ENCODE results near the gene CYREN.
"Not testable (repeated sequence)": the region's sequence is repeated elsewhere in the genome, so short reads cannot be mapped to it uniquely, and the experiment has no call there.

The CYREN gene

DNA sequence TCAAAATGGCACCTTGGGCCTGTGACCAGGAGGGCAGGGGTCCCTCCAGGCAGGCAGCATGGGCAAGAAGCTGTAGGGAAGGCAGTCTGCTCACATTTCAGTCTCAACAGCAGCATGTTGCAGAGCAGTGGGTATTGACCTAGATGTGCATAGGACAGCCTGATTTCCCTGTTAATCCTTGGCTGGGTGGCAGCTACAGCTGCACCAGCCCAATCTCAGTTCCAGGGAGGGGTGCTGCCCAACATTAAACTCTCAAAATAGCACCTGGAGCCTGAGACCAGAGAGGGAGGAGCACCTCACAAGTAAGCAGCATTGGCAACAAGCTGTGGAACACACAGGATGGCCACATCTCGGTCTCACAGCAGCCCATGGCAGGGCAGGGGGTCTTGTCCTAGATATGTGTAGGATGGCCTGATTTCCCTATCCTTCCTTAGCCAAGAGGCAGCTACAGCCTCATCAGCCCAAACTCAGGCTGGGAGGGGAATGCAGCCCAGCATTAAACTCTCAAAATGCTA is 12.3 kb downstream of the CYREN start:
- DNase-seq = no peak

DNA sequence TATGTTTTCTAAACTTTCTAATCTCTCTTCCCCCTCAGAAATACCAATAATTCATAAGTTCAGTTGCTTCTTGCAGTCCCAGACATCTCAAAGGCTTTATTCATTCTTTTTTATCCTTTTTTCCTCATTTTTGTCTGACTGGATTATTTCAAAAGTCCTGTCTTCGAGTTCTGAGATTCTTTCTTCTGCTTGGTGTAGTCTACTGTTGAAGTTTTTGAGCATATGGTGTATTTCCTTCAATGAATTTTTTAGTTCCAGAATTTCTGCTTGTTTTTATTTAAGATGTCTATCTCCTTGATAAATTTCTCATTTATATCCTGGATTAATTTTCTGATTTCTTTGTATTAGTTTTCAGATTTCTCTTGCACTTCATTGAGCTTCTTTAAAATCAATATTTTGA is 14.2 kb downstream of the CYREN start:
- no peak for DNase-seq

DNA sequence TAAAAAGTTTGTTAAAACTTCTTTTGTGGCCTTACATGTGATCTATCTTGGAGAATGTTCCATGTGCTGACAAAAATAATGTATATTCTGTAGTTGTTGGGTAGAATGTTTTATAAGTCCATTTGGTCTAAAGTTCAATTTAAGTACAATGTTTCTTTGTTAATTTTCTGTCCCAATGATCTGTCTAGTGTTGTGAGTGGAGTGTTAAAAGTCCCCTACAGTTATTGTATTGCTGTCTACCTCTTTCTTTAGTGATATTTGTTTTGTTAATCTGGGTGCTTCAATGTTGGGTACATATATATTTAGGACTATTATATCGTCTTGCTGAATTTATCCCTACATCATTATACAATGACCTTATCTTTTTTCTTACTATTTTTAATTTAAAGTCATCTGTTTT is 15.8 kb downstream of the CYREN start:
- no peak for DNase-seq

DNA sequence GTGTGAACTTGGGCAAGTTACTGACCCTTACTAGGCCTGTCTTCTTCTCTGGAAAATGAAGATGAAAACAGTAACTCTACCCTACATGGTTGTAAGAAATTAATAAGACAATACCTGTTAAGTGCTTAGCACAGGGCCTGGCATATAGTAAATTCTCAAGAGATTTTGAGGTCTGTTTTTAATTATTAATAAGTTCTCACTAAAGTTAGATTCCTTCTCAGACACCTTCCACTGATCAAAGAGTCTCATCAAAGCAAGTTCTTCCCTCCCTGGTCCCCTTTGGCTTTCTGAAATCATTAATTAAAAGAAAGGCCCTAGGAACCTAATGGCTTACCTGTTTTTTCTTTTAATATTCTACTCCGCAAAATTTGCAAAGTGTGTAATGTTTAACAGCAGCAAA is 18.1 kb downstream of the CYREN start:
- DNase-seq = no peak

DNA sequence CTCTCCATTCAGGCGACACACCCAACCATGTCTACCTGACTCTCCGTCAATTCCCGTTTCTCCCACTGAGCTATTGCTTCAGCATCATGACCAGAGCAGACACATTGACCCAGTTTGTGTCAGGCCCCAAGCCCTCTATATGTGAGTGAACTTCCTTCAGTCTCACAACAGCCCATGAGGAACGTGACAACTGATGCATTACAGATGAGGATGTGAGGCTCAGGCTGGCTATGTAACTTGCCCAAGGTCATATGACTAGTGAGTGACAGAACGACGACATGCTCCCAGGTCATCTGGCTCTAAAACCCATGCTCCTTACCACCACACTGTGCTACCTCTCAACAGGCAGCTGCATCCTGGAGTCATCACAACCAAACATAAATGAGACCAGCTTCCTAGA is 19.0 kb downstream of the CYREN start:
- no peak for DNase-seq

DNA sequence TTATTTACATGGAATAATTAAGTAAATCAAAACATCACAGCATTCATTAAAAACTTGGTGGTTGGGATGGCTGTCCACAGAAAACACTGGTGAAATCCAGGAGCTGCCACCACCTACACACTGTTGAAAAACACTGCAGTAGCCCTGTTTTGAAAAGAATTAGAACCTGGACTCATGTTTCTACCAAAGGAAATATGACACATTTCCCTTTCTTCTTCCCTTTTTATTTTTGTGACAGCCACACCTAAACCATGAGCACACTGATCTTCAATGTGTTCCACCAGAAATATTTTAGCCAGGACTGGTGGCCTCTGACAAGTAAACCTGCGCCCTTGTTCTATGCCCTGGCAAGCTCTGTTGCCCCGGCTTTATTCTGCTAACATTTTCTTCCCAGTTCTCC is 19.4 kb downstream of the CYREN start:
- no peak for DNase-seq

DNA sequence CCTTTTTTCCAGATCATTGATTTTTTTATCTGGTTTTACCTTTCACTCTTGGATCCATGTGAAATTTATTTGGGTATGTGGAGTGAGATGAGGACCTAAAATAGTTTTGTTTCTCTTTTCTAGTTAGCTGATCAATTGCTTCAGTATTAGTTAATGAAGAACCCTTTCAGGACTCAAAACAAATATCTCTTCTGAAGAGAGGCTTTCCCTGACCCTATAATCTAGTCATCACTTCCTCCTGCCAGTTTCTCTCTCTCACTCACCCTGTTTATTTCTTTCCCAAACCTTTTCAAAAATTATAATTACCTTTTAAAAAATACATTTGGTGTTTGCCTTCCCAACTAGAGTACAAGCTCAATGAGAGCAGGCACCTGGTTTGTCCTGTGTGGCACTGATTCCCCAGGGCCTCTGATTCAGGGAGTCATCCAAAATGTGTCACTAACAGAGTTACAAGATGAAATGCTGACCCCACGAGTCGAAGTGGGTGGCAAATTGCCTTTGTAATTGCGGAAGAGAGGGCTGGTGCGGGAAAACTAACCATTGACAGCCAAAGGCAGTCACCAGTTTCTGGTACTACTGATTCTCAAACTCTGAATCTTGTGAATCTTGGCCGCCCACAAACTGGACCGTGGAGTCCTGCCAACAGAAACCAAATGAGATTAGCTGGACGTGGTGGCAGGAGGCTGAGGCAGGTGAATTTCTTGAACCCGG is 20.3 kb downstream of the CYREN start:
- DNase-seq = no peak

DNA sequence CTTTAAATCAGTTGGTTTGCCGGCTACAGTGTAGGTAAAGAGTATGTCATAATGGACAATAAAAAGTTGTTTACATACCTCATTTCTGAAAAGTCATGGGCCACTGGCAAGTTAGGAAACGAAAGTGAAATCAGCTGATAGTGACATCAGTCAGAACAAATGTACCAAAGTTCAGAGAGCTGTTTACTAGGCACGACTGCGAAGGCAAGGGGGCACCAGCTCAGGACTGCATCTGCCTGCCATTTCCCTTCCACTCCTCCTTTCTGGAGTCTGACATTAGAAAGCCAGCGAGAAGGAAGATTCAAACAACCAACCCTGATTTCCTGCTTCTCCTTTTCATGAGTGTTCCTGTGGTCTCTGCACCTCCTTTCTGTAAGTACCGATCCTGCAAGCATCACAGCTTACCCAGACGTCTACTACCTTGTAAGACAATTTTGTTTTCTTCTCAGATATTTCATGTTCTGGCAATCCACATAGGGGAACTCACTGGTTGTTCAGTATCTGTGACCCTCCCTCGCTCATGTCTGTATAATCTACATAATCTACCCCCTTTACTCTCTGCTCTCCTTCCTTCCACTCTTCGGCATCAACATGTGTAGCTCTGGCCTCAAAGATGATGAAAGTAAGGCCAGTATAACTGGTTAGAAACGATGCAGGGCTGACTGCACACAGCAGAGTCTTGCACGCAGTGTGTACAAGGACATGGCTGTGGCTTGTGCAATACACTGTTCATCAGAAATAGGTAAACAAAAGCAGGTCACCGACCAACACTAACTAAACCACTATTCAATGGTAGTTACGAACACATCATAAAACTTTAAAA is 22.4 kb downstream of the CYREN start, which contains the start of gene TMEM140:
Gene TMEM140, plus strand, starts transcription at position 174 of the 823 bp plus-strand sequence. CDS start 16,370 bp downstream, outside the sequence.
- no peak for DNase-seq

DNA sequence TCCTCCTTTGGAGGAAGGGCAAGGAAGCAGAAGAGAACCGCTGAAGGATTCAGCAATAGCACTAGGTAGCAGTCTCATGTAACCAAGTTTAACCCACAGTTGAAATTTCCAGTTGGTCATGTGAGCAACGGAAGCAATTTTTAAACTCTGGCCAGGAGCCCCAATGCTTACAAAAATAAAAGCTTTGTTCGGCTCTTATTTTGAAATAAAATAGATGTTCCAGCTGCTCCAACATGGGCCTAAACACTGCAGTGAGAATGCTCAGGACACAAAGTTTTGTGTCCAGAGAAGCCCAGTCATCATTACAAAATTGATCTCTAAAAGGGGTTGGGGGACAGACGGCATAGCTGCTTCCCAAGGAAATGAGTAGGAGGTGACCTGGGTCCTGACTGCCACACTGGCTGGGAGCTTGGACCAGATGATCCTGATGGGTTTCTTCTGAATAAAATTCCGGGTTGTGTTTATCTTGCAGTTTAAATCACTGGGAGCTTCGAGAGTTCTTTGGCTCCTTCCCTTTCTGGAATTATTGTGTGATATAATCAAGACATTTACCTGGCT is 23.1 kb downstream of the CYREN start:
- DNase-seq = no peak

DNA sequence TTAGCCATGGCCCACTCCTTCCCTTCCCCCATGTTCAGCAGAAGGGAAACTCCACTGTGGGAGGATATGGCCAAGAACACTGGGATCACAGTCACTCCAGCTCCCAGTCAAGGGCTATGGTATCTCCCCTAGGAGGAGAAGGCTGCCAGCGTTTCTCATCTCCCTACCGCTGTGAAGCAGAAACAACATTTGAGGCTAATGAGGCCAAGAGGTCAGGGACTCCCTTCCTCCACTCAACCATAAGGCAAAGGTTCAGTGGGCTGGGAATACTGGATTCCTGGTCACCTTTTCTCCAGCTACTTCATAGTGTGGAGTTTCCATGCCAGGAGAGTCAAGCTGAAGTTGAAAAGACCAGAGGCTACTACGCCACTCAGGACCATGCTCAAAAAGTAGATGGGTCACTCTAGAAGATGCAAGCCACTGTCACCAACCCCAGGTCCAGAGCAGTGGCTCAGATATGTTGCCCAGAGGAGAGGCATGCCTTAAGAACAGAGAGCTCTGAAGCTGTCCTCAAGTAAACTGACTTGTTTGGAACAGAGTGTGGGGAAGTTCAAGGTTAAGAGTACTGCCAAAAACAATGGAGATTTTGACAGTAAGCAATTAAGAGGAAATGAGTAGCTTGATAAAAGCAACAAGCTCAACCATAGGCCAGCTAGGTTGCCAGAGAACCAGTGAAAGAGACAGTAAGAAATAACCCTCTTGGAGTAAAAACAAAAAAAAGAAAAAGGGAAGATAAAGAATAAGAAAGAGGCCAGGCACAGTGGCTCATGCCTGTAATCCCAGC is 26.4 kb downstream of the CYREN start:
- no peak for DNase-seq

DNA sequence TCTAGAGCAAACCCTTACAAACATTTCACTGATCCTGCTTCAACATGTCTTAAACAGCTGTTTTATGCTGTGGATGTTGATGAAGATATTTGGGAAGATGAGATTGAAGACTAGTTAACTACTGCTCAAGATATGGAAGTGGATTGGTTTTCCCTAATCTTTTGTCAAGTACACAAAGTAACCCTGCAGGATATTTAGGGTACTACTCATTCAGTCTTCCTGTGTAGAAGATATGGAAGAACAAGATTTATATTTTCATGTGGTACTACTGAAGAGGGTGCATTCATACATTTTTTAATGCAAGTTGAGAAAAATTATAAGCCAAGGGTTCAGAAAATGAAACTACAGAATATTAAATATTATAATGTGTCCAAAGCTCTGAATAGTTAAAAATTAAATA is 40.9 kb downstream of the CYREN start:
- DNase-seq = no peak

DNA sequence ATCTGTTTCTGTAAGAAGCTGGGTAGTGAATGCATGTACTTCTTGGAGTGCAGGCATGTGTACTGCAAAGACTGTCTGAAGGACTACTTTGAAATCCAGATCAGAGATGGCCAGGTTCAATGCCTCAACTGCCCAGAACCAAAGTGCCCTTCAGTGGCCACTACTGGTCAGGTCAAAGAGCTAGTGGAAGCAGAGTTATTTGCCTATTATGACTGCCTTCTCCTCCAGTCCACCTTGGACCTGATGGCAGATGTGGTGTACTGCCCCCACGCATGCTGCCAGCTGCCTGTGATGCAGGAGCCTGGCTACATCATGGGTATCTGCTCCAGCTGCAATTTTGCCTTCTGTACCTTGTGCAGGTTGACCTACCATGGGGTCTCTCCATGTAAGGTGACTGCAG is 41.6 kb downstream of the CYREN start:
- DNase-seq = no peak

DNA sequence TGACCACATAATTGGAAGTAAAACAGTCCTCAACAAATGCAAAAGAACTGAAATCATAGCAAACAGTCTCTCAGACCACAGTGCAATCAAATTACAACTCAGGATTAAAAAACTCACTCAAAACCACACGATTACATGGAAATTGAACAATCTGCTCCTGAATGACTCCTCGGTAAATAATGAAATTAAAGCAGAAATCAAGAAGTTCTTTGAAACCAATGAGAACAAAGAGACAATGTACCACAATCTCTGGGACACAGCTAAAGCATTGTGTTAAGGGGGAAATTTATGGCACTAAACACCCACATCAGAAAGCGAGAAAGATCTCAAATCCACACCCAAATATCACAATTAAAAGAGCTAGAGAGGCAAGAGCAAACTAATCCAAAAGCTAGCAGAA is 45.9 kb downstream of the CYREN start:
- not testable (repeated sequence) for DNase-seq

DNA sequence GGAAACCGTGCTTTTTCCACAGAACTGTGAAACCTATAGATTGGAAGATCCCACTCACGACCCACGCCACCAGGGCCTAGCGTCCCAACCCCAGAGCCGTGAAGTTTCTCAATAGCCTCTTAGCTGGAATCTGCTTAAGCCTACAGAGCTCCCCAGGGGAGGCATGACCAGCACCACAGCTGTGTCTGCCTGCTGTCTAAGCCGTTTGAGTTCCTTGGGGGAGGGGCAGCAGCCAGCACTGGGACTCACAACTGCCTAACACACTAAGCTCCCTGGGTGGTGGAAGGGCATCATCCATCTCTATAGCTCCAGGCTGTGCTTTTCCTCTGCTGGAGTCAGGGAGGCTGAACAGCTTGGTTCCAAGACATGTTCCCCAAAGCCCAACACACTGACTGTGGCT is 48.6 kb downstream of the CYREN start:
- no peak for DNase-seq

DNA sequence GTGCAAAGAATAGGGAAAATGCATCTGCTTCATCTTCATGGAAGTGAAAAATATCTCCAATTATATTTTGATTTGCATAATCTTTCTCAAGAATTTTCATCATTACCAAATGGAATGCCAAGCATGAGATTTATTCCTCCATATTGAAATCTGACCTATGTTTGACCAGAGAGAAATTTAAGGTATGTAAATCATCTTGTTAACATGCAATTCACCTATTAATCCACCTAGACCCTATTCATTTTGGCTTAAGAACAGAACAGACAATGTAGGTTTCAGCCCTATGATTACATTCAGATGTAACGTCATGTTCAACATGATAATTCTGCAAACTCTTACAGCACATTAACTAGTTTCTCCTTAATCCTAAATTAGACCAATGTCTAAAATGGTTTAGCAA is 53.4 kb downstream of the CYREN start:
- no peak for DNase-seq
